WTC11 (cell line): Measurements from ENCODE around the gene ATF6B. TPM values are rescaled to one million over a fixed set of nuclear protein-coding genes. Genes with fewer than 3 reads are reported as not detected.

Experiments
- ATAC-seq: fragments of 200-7000 bp; cut with Tn5 transposase; 2 replicates; pipeline ENCODE4 v1.10.0; 2021; ENCODE audit warnings: mild to moderate bottlenecking, moderate library complexity
- CTCF ChIA-PET: fragments of 300-600 bp; sonication (Branson Sonifier 250); formaldehyde crosslinking; loops from one replicate; lab custom pipeline; 2021; ENCODE audit warnings: antibody characterized with exemption; lab: Charles Lee
- POLR2A ChIA-PET: fragments of 350-600 bp; sonication (Branson Sonifier 250); formaldehyde crosslinking; loops from one replicate; lab custom pipeline; 2021; ENCODE audit warnings: antibody characterized with exemption; lab: Charles Lee
- DNase-seq: peaks from one replicate; pipeline ENCODE4 v3.0.0; 2021; ENCODE audit warnings: low spot score
- H3K27ac Mint-ChIP-seq: 2 replicates; pipeline ENCODE4 v1.8.0; 2021; ENCODE audit warnings: mixed read lengths
- H3K27me3 Mint-ChIP-seq: 2 replicates; pipeline ENCODE4 v1.8.0; 2021; ENCODE audit warnings: low read depth, mild to moderate bottlenecking, moderate library complexity, mixed read lengths
- H3K36me3 Mint-ChIP-seq: 2 replicates; pipeline ENCODE4 v1.8.0; 2021; ENCODE audit warnings: mixed read lengths
- H3K4me1 Mint-ChIP-seq: 2 replicates; pipeline ENCODE4 v1.8.0; 2022; ENCODE audit warnings: mixed read lengths
- H3K4me3 Mint-ChIP-seq: 2 replicates; pipeline ENCODE4 v1.8.0; 2021; ENCODE audit warnings: mild to moderate bottlenecking, moderate library complexity, mixed read lengths
- H3K9me3 Mint-ChIP-seq: 2 replicates; pipeline ENCODE4 v1.8.0; 2021; ENCODE audit warnings: mixed read lengths
- ETV6 ChIP-seq: sonication (generic); formaldehyde crosslinking; IDR thresholded peaks from 2 replicates; pipeline ENCODE4 v1.8.1; 2022; ENCODE audit warnings: mild to moderate bottlenecking, missing genetic modification reagents
- MXD4 ChIP-seq: fragments of 250-450 bp; sonication (Bioruptor Pico); IDR thresholded peaks from 2 replicates; pipeline ENCODE4 v1.8.0; 2021; ENCODE audit warnings: mild to moderate bottlenecking, moderate library complexity, borderline replicate concordance
- MYBL2 ChIP-seq: sonication (generic); formaldehyde crosslinking; IDR thresholded peaks from 2 replicates; pipeline ENCODE4 v1.8.1; 2023; ENCODE audit warnings: mild to moderate bottlenecking, moderate library complexity, missing genetic modification reagents
- NFE2L1 ChIP-seq: sonication (generic); formaldehyde crosslinking; IDR thresholded peaks from 2 replicates; pipeline ENCODE4 v1.8.1; 2023; ENCODE audit warnings: missing genetic modification reagents
- NR2C2 ChIP-seq: sonication (generic); formaldehyde crosslinking; IDR thresholded peaks from 2 replicates; pipeline ENCODE4 v1.8.0; 2022; ENCODE audit warnings: mild to moderate bottlenecking, missing genetic modification reagents
- SMAD4 ChIP-seq: sonication (generic); formaldehyde crosslinking; IDR thresholded peaks from 2 replicates; pipeline ENCODE4 v1.8.0; 2022; ENCODE audit warnings: mild to moderate bottlenecking, missing genetic modification reagents
- TEAD1 ChIP-seq: sonication (generic); formaldehyde crosslinking; IDR thresholded peaks from 2 replicates; pipeline ENCODE4 v1.8.0; 2022; ENCODE audit warnings: mild to moderate bottlenecking, missing genetic modification reagents
- TP53 ChIP-seq: sonication (generic); formaldehyde crosslinking; IDR thresholded peaks from 2 replicates; pipeline ENCODE4 v1.8.1; 2023; ENCODE audit warnings: mild to moderate bottlenecking, missing genetic modification reagents
- ZNF138 ChIP-seq: sonication (generic); formaldehyde crosslinking; conservative IDR thresholded peaks from 2 replicates; pipeline ENCODE4 v1.8.1; 2022; ENCODE audit warnings: mild to moderate bottlenecking, moderate library complexity, missing genetic modification reagents
- ZNF219 ChIP-seq: sonication (generic); formaldehyde crosslinking; IDR thresholded peaks from 2 replicates; pipeline ENCODE4 v1.8.0; 2023; ENCODE audit warnings: missing genetic modification reagents, mild to moderate bottlenecking, borderline replicate concordance
- ZNF263 ChIP-seq: sonication (generic); formaldehyde crosslinking; IDR thresholded peaks from 2 replicates; pipeline ENCODE4 v1.8.1; 2022; ENCODE audit warnings: low read depth, mild to moderate bottlenecking, moderate library complexity, missing genetic modification reagents
- total RNA-seq: library from RNA; stranded (reverse); gene quantifications from 3 replicates; pipeline ENCODE4 v1.2.3, GENCODE V29; 2021
- TF ChIP-seq, protein P1 (sequence below): sonication (generic); formaldehyde crosslinking; IDR thresholded peaks from 2 replicates; pipeline ENCODE4 v1.8.1; 2023; ENCODE audit warnings: mild to moderate bottlenecking, missing genetic modification reagents, moderate library complexity
- TF ChIP-seq, protein P2 (sequence below): sonication (generic); formaldehyde crosslinking; IDR thresholded peaks from 2 replicates; pipeline ENCODE4 v1.8.1; 2023; ENCODE audit warnings: mild to moderate bottlenecking, missing genetic modification reagents
- TF ChIP-seq, protein P3 (sequence below): fragments of 250-450 bp; sonication (Bioruptor Pico); IDR thresholded peaks from 2 replicates; pipeline ENCODE4 v1.9.0; 2021; ENCODE audit warnings: mild to moderate bottlenecking
- TF ChIP-seq, protein P4 (sequence below): sonication (generic); formaldehyde crosslinking; conservative IDR thresholded peaks from 2 replicates; pipeline ENCODE4 v1.8.1; 2022; ENCODE audit warnings: mild to moderate bottlenecking, missing genetic modification reagents
- TF ChIP-seq, protein P5 (sequence below): sonication (generic); formaldehyde crosslinking; IDR thresholded peaks from 2 replicates; pipeline ENCODE4 v1.8.0; 2023; ENCODE audit warnings: missing genetic modification reagents, mild to moderate bottlenecking, borderline replicate concordance
- TF ChIP-seq, protein P6 (sequence below): sonication (generic); formaldehyde crosslinking; IDR thresholded peaks from 2 replicates; pipeline ENCODE4 v1.8.1; 2022; ENCODE audit warnings: missing genetic modification reagents, borderline replicate concordance

Gene ATF6B
- total RNA-seq, 1 experiment from 2014 or later: 47.5 TPM

DNA sequence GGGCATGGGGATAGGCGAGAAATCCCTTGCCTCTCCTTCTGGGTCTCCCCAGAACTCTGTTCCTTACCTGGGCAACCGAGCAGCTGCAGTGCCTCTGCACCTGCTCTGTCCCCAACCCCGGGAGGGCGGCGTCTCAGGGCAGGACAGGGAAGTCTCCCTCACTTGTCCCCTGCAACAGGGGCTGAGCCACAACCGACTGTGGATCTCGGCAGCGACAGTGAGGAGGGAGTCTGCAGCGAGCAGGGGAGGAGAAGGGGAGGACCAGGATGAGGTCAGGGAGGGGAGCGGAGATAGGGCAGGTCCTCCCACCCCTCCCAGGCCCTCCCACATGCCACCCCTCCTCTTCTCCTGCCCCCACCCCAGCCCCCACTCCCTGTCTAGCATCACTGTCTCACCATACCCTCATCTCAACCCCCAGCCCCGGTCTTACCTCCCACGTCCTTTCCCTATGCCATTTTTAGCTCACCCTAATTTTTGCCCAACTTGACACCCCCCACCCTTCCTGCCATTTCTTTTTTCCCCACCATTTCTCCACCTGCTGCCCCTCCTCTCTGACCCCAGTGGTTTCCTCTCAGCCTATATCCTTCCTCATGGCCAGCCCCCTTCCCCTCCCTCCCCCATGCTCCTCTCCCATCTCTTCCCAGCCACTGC, 18.8 kb downstream of the ATF6B start, which contains the start of gene TNXB:
Gene TNXB (minus strand): TSS at position 225 of the 651 bp plus-strand sequence. CDS start 11,140 bp downstream, outside the sequence.
- Mint-ChIP-seq H3K9me3 (no peaks in the 10 kb centered on the region), H3K4me3 (no peak within 1 kb of the TSS), H3K27me3 (peaks cover 23% of the 10 kb centered on the region), H3K27ac (no peak within 1 kb of the TSS), H3K36me3 (no peaks in the 10 kb centered on the region), H3K4me1 (peaks cover 20% of the 10 kb centered on the region)
- ATAC-seq (peak; percentile 6), DNase-seq (no peak)
- POLR2A ChIA-PET: interaction anchor here (0.5 to 0.8 kb wide), 4 partner anchors 10 to 863 kb away, joined by 3 to 6 read pairs (median 4); partner anchors contain the start of gene FKBPL
- CTCF ChIA-PET: interaction anchor here (0.6 to 3.4 kb wide), 10 partner anchors 8 to 86 kb away, joined by 3 to 20 read pairs (median 6); no protein-coding TSS in a partner anchor
- TF ChIP-seq ZNF263 (CRISPR knock-in tag): peak; percentile 62; the same call in 1 of the 2 replicates
- TF ChIP-seq, protein P1, sequence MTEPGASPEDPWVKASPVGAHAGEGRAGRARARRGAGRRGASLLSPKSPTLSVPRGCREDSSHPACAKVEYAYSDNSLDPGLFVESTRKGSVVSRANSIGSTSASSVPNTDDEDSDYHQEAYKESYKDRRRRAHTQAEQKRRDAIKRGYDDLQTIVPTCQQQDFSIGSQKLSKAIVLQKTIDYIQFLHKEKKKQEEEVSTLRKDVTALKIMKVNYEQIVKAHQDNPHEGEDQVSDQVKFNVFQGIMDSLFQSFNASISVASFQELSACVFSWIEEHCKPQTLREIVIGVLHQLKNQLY: no peak

DNA sequence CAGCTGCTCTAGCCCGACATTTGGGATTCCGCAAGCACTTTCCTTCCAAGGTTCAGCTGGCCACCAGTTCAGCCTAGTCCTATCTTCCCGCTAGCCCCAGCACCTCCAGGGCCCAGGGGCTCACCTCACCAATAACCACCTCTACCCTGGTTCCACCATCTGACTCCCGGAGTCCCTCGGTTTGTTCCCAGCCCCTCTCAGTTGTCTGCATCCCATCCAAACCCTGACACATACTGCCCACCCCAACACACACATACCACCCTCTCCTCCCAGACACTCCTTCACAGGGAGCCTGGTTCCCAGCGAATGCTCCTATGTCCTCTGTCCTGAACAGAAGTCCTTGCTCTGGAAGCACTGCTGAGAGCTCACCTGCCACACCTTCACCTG, 19.3 kb downstream of the ATF6B start:
- H3K9me3 Mint-ChIP-seq: no peaks in the 10 kb centered on the region
- H3K4me1 Mint-ChIP-seq: peaks cover 20% of the 10 kb centered on the region
- CTCF ChIA-PET: interaction anchor here (1.3 to 3.4 kb wide), 7 partner anchors 9 to 61 kb away, joined by 5 to 20 read pairs (median 6); no protein-coding TSS in a partner anchor
- H3K36me3 Mint-ChIP-seq: no peaks in the 10 kb centered on the region
- DNase-seq (no peak), ATAC-seq (no peak)
- peaks cover 23% of the 10 kb centered on the region for H3K27me3 Mint-ChIP-seq
- no peak overlapping the region for H3K4me3 Mint-ChIP-seq
- no peak overlapping the region for H3K27ac Mint-ChIP-seq
- POLR2A ChIA-PET: interaction anchor here (0.8 kb wide), 1 partner anchor 21 kb away, joined by 4 read pairs; the partner anchor contains the start of gene FKBPL
- no peak for TF ChIP-seq TP53 (CRISPR knock-in tag)

DNA sequence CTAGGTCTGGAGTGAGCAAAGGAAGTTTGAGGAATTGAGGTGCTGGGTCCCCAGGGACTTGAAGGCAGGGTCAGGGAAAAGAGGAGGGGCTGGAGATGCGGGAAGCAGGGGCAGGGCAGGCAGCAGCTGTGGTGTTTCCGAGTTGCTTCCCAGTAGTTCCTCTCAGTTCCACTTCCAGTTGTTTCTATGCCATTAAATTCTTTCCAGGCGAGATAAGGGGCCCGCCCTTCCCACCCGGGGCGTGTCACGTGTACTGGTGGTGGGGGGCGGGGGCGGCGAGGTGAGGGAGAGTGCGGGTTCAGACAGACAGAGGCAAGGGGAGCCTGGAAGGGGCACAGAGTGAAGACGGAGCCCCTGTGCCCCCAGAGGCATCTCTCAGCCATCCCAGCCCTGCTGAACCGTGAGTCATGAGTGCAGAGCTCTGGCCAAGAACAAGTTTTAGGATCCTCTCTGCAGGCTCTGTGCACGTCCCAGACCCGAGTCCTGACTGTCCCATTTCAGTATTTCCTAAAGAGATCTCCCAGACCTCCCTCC, 19.9 kb downstream of the ATF6B start:
- no peaks in the 10 kb centered on the region for H3K36me3 Mint-ChIP-seq
- POLR2A ChIA-PET: interaction anchor here (0.8 kb wide), 1 partner anchor 22 kb away, joined by 4 read pairs; the partner anchor contains the start of gene FKBPL
- H3K27ac Mint-ChIP-seq: no peak overlapping the region
- peak overlapping the region; percentile 14 for H3K4me3 Mint-ChIP-seq
- peaks cover 26% of the 10 kb centered on the region for H3K27me3 Mint-ChIP-seq
- CTCF ChIA-PET: interaction anchor here (1.0 to 3.4 kb wide), 9 partner anchors 9 to 62 kb away, joined by 3 to 20 read pairs (median 6); no protein-coding TSS in a partner anchor
- peaks cover 20% of the 10 kb centered on the region for H3K4me1 Mint-ChIP-seq
- ATAC-seq: peak; percentile 18
- no peaks in the 10 kb centered on the region for H3K9me3 Mint-ChIP-seq
- no peak for DNase-seq
- TF ChIP-seq MYBL2 (CRISPR knock-in tag): no peak
- TF ChIP-seq NFE2L1: no peak
- TF ChIP-seq, protein P2, sequence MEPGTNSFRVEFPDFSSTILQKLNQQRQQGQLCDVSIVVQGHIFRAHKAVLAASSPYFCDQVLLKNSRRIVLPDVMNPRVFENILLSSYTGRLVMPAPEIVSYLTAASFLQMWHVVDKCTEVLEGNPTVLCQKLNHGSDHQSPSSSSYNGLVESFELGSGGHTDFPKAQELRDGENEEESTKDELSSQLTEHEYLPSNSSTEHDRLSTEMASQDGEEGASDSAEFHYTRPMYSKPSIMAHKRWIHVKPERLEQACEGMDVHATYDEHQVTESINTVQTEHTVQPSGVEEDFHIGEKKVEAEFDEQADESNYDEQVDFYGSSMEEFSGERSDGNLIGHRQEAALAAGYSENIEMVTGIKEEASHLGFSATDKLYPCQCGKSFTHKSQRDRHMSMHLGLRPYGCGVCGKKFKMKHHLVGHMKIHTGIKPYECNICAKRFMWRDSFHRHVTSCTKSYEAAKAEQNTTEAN: no peak
- no peak for TF ChIP-seq MXD4 (CRISPR knock-in tag)
- TF ChIP-seq ETV6 (CRISPR knock-in tag): no peak
- TF ChIP-seq TP53 (CRISPR knock-in tag): no peak
- TF ChIP-seq, protein P3, sequence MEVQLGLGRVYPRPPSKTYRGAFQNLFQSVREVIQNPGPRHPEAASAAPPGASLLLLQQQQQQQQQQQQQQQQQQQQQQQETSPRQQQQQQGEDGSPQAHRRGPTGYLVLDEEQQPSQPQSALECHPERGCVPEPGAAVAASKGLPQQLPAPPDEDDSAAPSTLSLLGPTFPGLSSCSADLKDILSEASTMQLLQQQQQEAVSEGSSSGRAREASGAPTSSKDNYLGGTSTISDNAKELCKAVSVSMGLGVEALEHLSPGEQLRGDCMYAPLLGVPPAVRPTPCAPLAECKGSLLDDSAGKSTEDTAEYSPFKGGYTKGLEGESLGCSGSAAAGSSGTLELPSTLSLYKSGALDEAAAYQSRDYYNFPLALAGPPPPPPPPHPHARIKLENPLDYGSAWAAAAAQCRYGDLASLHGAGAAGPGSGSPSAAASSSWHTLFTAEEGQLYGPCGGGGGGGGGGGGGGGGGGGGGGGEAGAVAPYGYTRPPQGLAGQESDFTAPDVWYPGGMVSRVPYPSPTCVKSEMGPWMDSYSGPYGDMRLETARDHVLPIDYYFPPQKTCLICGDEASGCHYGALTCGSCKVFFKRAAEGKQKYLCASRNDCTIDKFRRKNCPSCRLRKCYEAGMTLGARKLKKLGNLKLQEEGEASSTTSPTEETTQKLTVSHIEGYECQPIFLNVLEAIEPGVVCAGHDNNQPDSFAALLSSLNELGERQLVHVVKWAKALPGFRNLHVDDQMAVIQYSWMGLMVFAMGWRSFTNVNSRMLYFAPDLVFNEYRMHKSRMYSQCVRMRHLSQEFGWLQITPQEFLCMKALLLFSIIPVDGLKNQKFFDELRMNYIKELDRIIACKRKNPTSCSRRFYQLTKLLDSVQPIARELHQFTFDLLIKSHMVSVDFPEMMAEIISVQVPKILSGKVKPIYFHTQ: no peak
- TF ChIP-seq SMAD4 (CRISPR knock-in tag): no peak
- no peak for TF ChIP-seq ZNF138 (CRISPR knock-in tag)
- TF ChIP-seq, protein P4, sequence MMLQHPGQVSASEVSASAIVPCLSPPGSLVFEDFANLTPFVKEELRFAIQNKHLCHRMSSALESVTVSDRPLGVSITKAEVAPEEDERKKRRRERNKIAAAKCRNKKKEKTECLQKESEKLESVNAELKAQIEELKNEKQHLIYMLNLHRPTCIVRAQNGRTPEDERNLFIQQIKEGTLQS (CRISPR knock-in tag): no peak
- TF ChIP-seq NR2C2 (CRISPR knock-in tag): no peak
- TF ChIP-seq, protein P5, sequence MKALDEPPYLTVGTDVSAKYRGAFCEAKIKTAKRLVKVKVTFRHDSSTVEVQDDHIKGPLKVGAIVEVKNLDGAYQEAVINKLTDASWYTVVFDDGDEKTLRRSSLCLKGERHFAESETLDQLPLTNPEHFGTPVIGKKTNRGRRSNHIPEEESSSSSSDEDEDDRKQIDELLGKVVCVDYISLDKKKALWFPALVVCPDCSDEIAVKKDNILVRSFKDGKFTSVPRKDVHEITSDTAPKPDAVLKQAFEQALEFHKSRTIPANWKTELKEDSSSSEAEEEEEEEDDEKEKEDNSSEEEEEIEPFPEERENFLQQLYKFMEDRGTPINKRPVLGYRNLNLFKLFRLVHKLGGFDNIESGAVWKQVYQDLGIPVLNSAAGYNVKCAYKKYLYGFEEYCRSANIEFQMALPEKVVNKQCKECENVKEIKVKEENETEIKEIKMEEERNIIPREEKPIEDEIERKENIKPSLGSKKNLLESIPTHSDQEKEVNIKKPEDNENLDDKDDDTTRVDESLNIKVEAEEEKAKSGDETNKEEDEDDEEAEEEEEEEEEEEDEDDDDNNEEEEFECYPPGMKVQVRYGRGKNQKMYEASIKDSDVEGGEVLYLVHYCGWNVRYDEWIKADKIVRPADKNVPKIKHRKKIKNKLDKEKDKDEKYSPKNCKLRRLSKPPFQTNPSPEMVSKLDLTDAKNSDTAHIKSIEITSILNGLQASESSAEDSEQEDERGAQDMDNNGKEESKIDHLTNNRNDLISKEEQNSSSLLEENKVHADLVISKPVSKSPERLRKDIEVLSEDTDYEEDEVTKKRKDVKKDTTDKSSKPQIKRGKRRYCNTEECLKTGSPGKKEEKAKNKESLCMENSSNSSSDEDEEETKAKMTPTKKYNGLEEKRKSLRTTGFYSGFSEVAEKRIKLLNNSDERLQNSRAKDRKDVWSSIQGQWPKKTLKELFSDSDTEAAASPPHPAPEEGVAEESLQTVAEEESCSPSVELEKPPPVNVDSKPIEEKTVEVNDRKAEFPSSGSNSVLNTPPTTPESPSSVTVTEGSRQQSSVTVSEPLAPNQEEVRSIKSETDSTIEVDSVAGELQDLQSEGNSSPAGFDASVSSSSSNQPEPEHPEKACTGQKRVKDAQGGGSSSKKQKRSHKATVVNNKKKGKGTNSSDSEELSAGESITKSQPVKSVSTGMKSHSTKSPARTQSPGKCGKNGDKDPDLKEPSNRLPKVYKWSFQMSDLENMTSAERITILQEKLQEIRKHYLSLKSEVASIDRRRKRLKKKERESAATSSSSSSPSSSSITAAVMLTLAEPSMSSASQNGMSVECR (CRISPR knock-in tag): no peak
- TF ChIP-seq, protein P6, sequence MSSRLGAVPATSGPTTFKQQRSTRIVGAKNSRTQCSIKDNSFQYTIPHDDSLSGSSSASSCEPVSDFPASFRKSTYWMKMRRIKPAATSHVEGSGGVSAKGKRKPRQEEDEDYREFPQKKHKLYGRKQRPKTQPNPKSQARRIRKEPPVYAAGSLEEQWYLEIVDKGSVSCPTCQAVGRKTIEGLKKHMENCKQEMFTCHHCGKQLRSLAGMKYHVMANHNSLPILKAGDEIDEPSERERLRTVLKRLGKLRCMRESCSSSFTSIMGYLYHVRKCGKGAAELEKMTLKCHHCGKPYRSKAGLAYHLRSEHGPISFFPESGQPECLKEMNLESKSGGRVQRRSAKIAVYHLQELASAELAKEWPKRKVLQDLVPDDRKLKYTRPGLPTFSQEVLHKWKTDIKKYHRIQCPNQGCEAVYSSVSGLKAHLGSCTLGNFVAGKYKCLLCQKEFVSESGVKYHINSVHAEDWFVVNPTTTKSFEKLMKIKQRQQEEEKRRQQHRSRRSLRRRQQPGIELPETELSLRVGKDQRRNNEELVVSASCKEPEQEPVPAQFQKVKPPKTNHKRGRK (CRISPR knock-in tag): no peak
- no peak for TF ChIP-seq ZNF219 (CRISPR knock-in tag)
- TF ChIP-seq TEAD1 (CRISPR knock-in tag): no peak
